IMR-90 (cell line): ENCODE data around the gene SIN3B.

Source experiments
- CEBPB ChIP-seq: IDR thresholded peaks from 2 replicates; pipeline ENCODE4 v1.6.1; 2012; ENCODE audit warnings: low read depth, low read length, improper control_type of control experiment
- CTCF ChIP-seq: conservative IDR thresholded peaks from 2 replicates; pipeline ENCODE4 v1.5.1; 2012; ENCODE audit warnings: mild to moderate bottlenecking, low read depth, low read length, improper control_type of control experiment
- ELK1 ChIP-seq: fragments of 150-350 bp; IDR thresholded peaks from 2 replicates; pipeline ENCODE4 v1.6.1; 2016; ENCODE audit warnings: low read depth, mild to moderate bottlenecking, low read length, moderate library complexity, borderline replicate concordance
- MAFK ChIP-seq: IDR thresholded peaks from 2 replicates; pipeline ENCODE4 v1.6.1; 2012; ENCODE audit warnings: low read depth, low read length, improper control_type of control experiment
- POLR2A ChIP-seq: IDR thresholded peaks from 2 replicates; pipeline ENCODE4 v1.6.1; 2012; ENCODE audit warnings: mild to moderate bottlenecking, low read depth, low read length
- RAD21 ChIP-seq: IDR thresholded peaks from 2 replicates; pipeline ENCODE4 v1.6.1; 2012; ENCODE audit warnings: low read length, improper control_type of control experiment
- SMC3 ChIP-seq: fragments of 150-350 bp; IDR thresholded peaks from 2 replicates; pipeline ENCODE4 v1.6.1; 2016; ENCODE audit warnings: low read depth, mild to moderate bottlenecking, antibody characterized with exemption, low read length, moderate library complexity
- USF2 ChIP-seq: fragments of 150-350 bp; IDR thresholded peaks from 2 replicates; pipeline ENCODE4 v1.6.1; 2017; ENCODE audit warnings: mild to moderate bottlenecking, antibody characterized with exemption, low read length, low read depth

- TF ChIP-seq CTCF (no peak), ELK1 (no peak), RAD21 (no peak), POLR2A (no peak), SMC3 (no peak), CEBPB (no peak), USF2 (no peak), MAFK (no peak)
Observed at GRCh38 chr19:16797876-16798275, 31.3 kb upstream of the SIN3B start.
